Fibroblast of lung (primary cell): Measurements from ENCODE around the gene SAMD8. TPM values are rescaled to one million over a fixed set of nuclear protein-coding genes. Genes with fewer than 3 reads are reported as not detected.

Experiments used
- DNase-seq, 2 donors: peaks; one replicate each; pipeline versions ENCODE4 v3.0.0 to v3.0.0-alpha.2; 2010; ENCODE audit warnings: low read depth in 2 of 2
- H2AFZ ChIP-seq: 2 replicates; pipeline ENCODE4 v1.5.1; 2012; ENCODE audit warnings: low read length, control low read depth, inconsistent platforms
- H3K27ac ChIP-seq: 2 replicates; pipeline ENCODE4 v1.5.1; 2011; ENCODE audit warnings: low read length, control low read depth; ENCODE audit not compliant: insufficient read depth
- H3K27me3 ChIP-seq: 2 replicates; pipeline ENCODE4 v1.5.1; 2011; ENCODE audit warnings: mild to moderate bottlenecking, low read length; ENCODE audit not compliant: control insufficient read depth, insufficient read depth
- H3K36me3 ChIP-seq: 2 replicates; pipeline ENCODE4 v1.5.1; 2011; ENCODE audit warnings: low read length; ENCODE audit not compliant: control insufficient read depth, insufficient read depth
- H3K4me1 ChIP-seq: 2 replicates; pipeline ENCODE4 v1.5.1; 2011; ENCODE audit warnings: low read length; ENCODE audit not compliant: control insufficient read depth, insufficient read depth; ENCODE audit errors: extremely low read depth
- H3K4me2 ChIP-seq: 2 replicates; pipeline ENCODE4 v1.5.1; 2011; ENCODE audit warnings: low read length, control low read depth; ENCODE audit not compliant: insufficient read depth; ENCODE audit errors: extremely low read depth
- H3K4me3 ChIP-seq, 4 experiments: fragments of 200-600 bp in 1 of 4; sonication (generic) in 1 of 4; replicated peaks in 1 of 4; 2 replicates each; pipeline ENCODE4 v1.5.1; 2011 to 2016; ENCODE audit warnings: low read length in 4 of 4, low read depth in 3 of 4, mild to moderate bottlenecking in 3 of 4, control low read depth in 2 of 4, inconsistent platforms in 1 of 4, mixed read lengths in 1 of 4; ENCODE audit not compliant: insufficient read depth in 1 of 4; ENCODE audit errors: control extremely low read depth in 1 of 4
- H3K79me2 ChIP-seq: 2 replicates; pipeline ENCODE4 v1.5.1; 2012; ENCODE audit warnings: mild to moderate bottlenecking, low read length, inconsistent platforms; ENCODE audit not compliant: control insufficient read depth, insufficient read depth
- H3K9ac ChIP-seq: 2 replicates; pipeline ENCODE4 v1.5.1; 2011; ENCODE audit warnings: mild to moderate bottlenecking, low read length, control low read depth; ENCODE audit not compliant: insufficient read depth
- H3K9me3 ChIP-seq: 2 replicates; pipeline ENCODE4 v1.5.1; 2012; ENCODE audit warnings: low read depth, low read length; ENCODE audit not compliant: control insufficient read depth, insufficient read depth
- H4K20me1 ChIP-seq: 2 replicates; pipeline ENCODE4 v1.5.1; 2011; ENCODE audit warnings: low read length; ENCODE audit not compliant: control insufficient read depth, insufficient read depth; ENCODE audit errors: extremely low read depth
- CTCF ChIP-seq, 2 donors: IDR thresholded peaks in 1 of 2; conservative IDR thresholded peaks in 1 of 2; 1 replicate in 1 of 2; 2 replicates in 1 of 2; pipeline ENCODE4 v1.5.1; 2011 to 2012; ENCODE audit warnings: low read length in 2 of 2, control low read depth in 1 of 2, inconsistent platforms in 1 of 2, low read depth in 1 of 2, mild to moderate bottlenecking in 1 of 2
- EZH2 ChIP-seq: IDR thresholded peaks from 2 replicates; pipeline ENCODE4 v1.5.1; 2012; ENCODE audit warnings: low read length, control low read depth, mild to moderate bottlenecking; ENCODE audit errors: missing control alignments
- polyA plus RNA-seq, 2 donors: library from polyadenylated mRNA; depleted of rRNA in 1 of 2; stranded (reverse) in 1 of 2; unstranded in 1 of 2; fragments of >200 nt; gene quantifications; 2 replicates each; pipeline ENCODE4 v1.2.1, GENCODE V29; 2011 to 2012; ENCODE audit warnings: missing spikeins in 1 of 2
- total RNA-seq: library from RNA; depleted of rRNA; stranded (reverse); fragments of >200 nt; gene quantifications from 2 replicates; pipeline ENCODE4 v1.2.1, GENCODE V29; 2014

Gene SAMD8
- total and polyA plus RNA-seq, 2 donors (not counting 1 experiment from before 2014, with no cell fraction given), result 32.5 to 51.5 TPM

- H3K4me1 ChIP-seq, result peaks cover 2% of the 10 kb centered on the region
- peaks cover 31% of the 10 kb centered on the region for H3K79me2 ChIP-seq
- no peaks in the 10 kb centered on the region for H4K20me1 ChIP-seq
- H2AFZ ChIP-seq, result no peak overlapping the region
- H3K9me3 ChIP-seq, result no peaks in the 10 kb centered on the region
- H3K27ac ChIP-seq, result no peak overlapping the region
- H3K4me2 ChIP-seq, result no peak overlapping the region
- H3K4me3 ChIP-seq, result no peak overlapping the region
- no peaks in the 10 kb centered on the region for H3K27me3 ChIP-seq
- TF ChIP-seq CTCF (conservative IDR thresholded peaks at IDR 0.05 in 1 of 2, IDR thresholded peaks at IDR 0.05 in 1 of 2; ENCODE audit: low read depth in 1 of 2, low read length in 2 of 2) (no peak), EZH2 (no peak)
- no peak overlapping the region for H3K9ac ChIP-seq
- DNase-seq, result peak; percentile 25 to 27
- H3K36me3 ChIP-seq, result no peaks in the 10 kb centered on the region
Measured at GRCh38 chr10:75143353-75143752, 31.9 kb downstream of the SAMD8 start.

DNA sequence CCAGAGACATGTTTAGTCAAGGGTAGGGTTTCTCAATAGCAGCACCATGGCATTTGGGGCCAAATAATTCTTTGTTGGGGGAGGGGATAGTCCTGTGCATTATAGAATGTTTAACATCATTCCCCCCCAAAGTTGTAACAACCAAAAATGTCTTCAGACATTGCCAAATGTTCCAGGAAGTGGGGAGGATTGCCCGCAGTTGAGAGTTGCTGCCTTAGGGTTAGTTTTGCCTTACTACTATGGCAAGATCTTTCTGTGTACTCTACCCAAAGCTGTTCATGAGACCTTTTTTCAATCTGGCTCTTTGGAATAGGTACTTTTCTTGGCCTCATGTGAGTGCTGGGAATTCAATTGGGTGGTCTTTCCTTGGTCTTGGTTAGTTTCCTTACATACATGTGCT is 34.1 kb downstream of the SAMD8 start:
- H4K20me1 ChIP-seq, result no peaks in the 10 kb centered on the region
- TF ChIP-seq CTCF (conservative IDR thresholded peaks at IDR 0.05 in 1 of 2, IDR thresholded peaks at IDR 0.05 in 1 of 2; ENCODE audit: low read depth in 1 of 2, low read length in 2 of 2), result no peak
- TF ChIP-seq EZH2, result no peak

GRCh38 chr10:75146780-75147179 is 35.3 kb downstream of the SAMD8 start:
- H4K20me1 ChIP-seq, result no peaks in the 10 kb centered on the region
- H3K4me3 ChIP-seq, result no peak overlapping the region
- no peak for TF ChIP-seq CTCF (conservative IDR thresholded peaks at IDR 0.05 in 1 of 2, IDR thresholded peaks at IDR 0.05 in 1 of 2; ENCODE audit: low read depth in 1 of 2, low read length in 2 of 2)
- TF ChIP-seq EZH2, result no peak
- no peaks in the 10 kb centered on the region for H3K27me3 ChIP-seq
- H3K4me1 ChIP-seq, result no peaks in the 10 kb centered on the region
- no peaks in the 10 kb centered on the region for H3K36me3 ChIP-seq
- no peaks in the 10 kb centered on the region for H3K9me3 ChIP-seq
- no peak overlapping the region for H3K27ac ChIP-seq
- DNase-seq, result no peak
- peaks cover 23% of the 10 kb centered on the region for H3K79me2 ChIP-seq
- H2AFZ ChIP-seq, result no peak overlapping the region
- no peak overlapping the region for H3K4me2 ChIP-seq
- H3K9ac ChIP-seq, result no peak overlapping the region

More for the DNA sequence above, 34.1 kb downstream of the SAMD8 start:
- no peak overlapping the region for H2AFZ ChIP-seq
- no peak for DNase-seq
- no peak overlapping the region for H3K27ac ChIP-seq
- no peaks in the 10 kb centered on the region for H3K36me3 ChIP-seq
- no peak overlapping the region for H3K4me2 ChIP-seq
- no peak overlapping the region for H3K4me3 ChIP-seq
- H3K79me2 ChIP-seq, result peaks cover 25% of the 10 kb centered on the region
- H3K9me3 ChIP-seq, result no peaks in the 10 kb centered on the region
- H3K4me1 ChIP-seq, result no peaks in the 10 kb centered on the region
- H3K27me3 ChIP-seq, result no peaks in the 10 kb centered on the region
- no peak overlapping the region for H3K9ac ChIP-seq
